Gastrocnemius medialis (tissue), 4 donors: ENCODE results near the gene DCAF10. TPM values are rescaled to one million over a fixed set of nuclear protein-coding genes. Genes with fewer than 3 reads are reported as not detected.
"Not testable (repeated sequence)": the region's sequence is repeated elsewhere in the genome, so short reads cannot be mapped to it uniquely, and the experiment has no call there.

ENCODE experiments used
- ATAC-seq, 2 donors: fragments of 150-250 bp; one replicate each; pipeline ENCODE4 v1.9.1; 2016
- DNase-seq, 2 donors: peaks; one replicate each; pipeline ENCODE4 v3.0.0-alpha.2; 2019
- H3K27ac ChIP-seq, 4 donors: fragments of 200-600 bp; sonication (generic); 1 replicate in 1 of 4; 2 replicates in 3 of 4; pipeline ENCODE4 v1.5.1; 2016 to 2018; ENCODE audit warnings: mild to moderate bottlenecking in 2 of 4, moderate library complexity in 1 of 4
- H3K27me3 ChIP-seq, 3 donors: fragments of 200-600 bp; sonication (generic) in 2 of 3; 1 replicate in 1 of 3; 2 replicates in 2 of 3; pipeline versions ENCODE4 v1.5.1 to v1.6.0; 2016 to 2019; ENCODE audit warnings: mild to moderate bottlenecking in 1 of 3, moderate library complexity in 1 of 3
- H3K36me3 ChIP-seq, 2 donors: fragments of 200-600 bp; sonication (generic) in 1 of 2; one replicate each; pipeline ENCODE4 v1.5.1; 2017 to 2018
- H3K4me1 ChIP-seq, 2 donors: fragments of 200-600 bp; sonication (generic) in 1 of 2; one replicate each; pipeline ENCODE4 v1.5.1; 2016 to 2017; ENCODE audit warnings: mild to moderate bottlenecking in 2 of 2
- H3K4me3 ChIP-seq, 4 donors: fragments of 200-600 bp; sonication (generic) in 3 of 4; 1 replicate in 1 of 4; 2 replicates in 3 of 4; pipeline ENCODE4 v1.5.1; 2016 to 2019; ENCODE audit warnings: mild to moderate bottlenecking in 2 of 4
- H3K9me3 ChIP-seq, 3 donors: fragments of 200-600 bp; sonication (generic) in 2 of 3; 1 replicate in 1 of 3; 2 replicates in 2 of 3; pipeline ENCODE4 v1.5.1; 2016 to 2019
- CTCF ChIP-seq, 5 experiments: fragments of 450-650 bp in 3 of 5; fragments of 200-600 bp in 2 of 5; sonication (generic) in 2 of 5; IDR thresholded peaks in 4 of 5; conservative IDR thresholded peaks in 1 of 5; 1 replicate in 4 of 5; 2 replicates in 1 of 5; pipeline ENCODE4 v1.5.1; 2016 to 2019; ENCODE audit warnings: antibody characterized with exemption in 5 of 5, mild to moderate bottlenecking in 3 of 5, moderate library complexity in 3 of 5
- POLR2A ChIP-seq, 2 donors: fragments of 450-650 bp; IDR thresholded peaks; one replicate each; pipeline ENCODE4 v1.6.1; 2017; ENCODE audit warnings: antibody characterized with exemption in 2 of 2, mild to moderate bottlenecking in 2 of 2, moderate library complexity in 2 of 2
- in situ Hi-C, 4 donors: fragments of 200-750 bp; cut with MboI; loops; one replicate each; pipeline versions ENCODE4 v1.15.0 to v1.8.0; 2017; ENCODE audit warnings: low sequenced_read_pairs in 4 of 4
- intact Hi-C: fragments of 100-400 bp; cut with DNase I; formaldehyde crosslinking; loops from one replicate; pipeline ENCODE4 v1.15.1; 2023; ENCODE audit warnings: low total_unique reads
- total RNA-seq, 4 donors: library from RNA; depleted of rRNA; stranded (reverse); fragments of >200 nt; gene quantifications; one replicate each; pipeline versions ENCODE4 v1.1.0 to v1.2.3, GENCODE V29; 2016

The DCAF10 gene
- total RNA-seq, 4 donors from 2014 or later, result 11.0 to 24.5 (median 17.0) TPM

GRCh38 chr9:37908283-37908682 lies 107.7 kb downstream of the DCAF10 start:
- DNase-seq (no peak), ATAC-seq (no peak)
- H3K36me3 ChIP-seq, result no peaks in the 10 kb centered on the region
- peaks cover under 1 to 3% of the 10 kb centered on the region in 2 donors for H3K4me1 ChIP-seq
- H3K9me3 ChIP-seq, result no peaks in the 10 kb centered on the region
- no peak overlapping the region for H3K27ac ChIP-seq
- TF ChIP-seq CTCF (IDR thresholded peaks at IDR 0.05 in 4 of 5, conservative IDR thresholded peaks at IDR 0.05 in 1 of 5), result no peak
- no peak for TF ChIP-seq POLR2A (IDR thresholded peaks at IDR 0.05)
- no peaks in the 10 kb centered on the region for H3K27me3 ChIP-seq
- intact Hi-C loops (loop anchor here (10.0 kb wide), 1 partner anchor 103 kb away; the partner anchor contains the start of gene DCAF10), in situ Hi-C loops (loop anchor here in 2 of 4 donors (5.0 to 25.0 kb wide), 4 partner anchors 167 to 494 kb away; partner anchors contain the start of genes FBXO10 (in 1 of the 2) and TOMM5 (in 1 of the 2))
- no peak overlapping the region for H3K4me3 ChIP-seq

GRCh38 chr9:37908698-37909186 lies 108.1 kb downstream of the DCAF10 start:
- no peak for TF ChIP-seq CTCF (IDR thresholded peaks at IDR 0.05 in 4 of 5, conservative IDR thresholded peaks at IDR 0.05 in 1 of 5)
- TF ChIP-seq POLR2A (IDR thresholded peaks at IDR 0.05), result no peak
- no peak for DNase-seq
- H3K27ac ChIP-seq, result no peak overlapping the region

GRCh38 chr9:37909326-37909725 lies 108.7 kb downstream of the DCAF10 start:
- no peak for DNase-seq
- in situ Hi-C loops, result loop anchor here in 2 of 4 donors (5.0 to 25.0 kb wide), 4 partner anchors 165 to 493 kb away; partner anchors contain the start of genes FBXO10 (in 1 of the 2) and TOMM5 (in 1 of the 2)
- no peak for ATAC-seq

More at GRCh38 chr9:37908698-37909186, 108.1 kb downstream of the DCAF10 start:
- in situ Hi-C loops, result loop anchor here in 2 of 4 donors (5.0 to 25.0 kb wide), 4 partner anchors 166 to 494 kb away; partner anchors contain the start of genes FBXO10 (in 1 of the 2) and TOMM5 (in 1 of the 2)
- no peak for ATAC-seq
- no peak overlapping the region for H3K4me3 ChIP-seq
- H3K9me3 ChIP-seq, result no peaks in the 10 kb centered on the region
- no peaks in the 10 kb centered on the region for H3K4me1 ChIP-seq
- no peaks in the 10 kb centered on the region for H3K36me3 ChIP-seq
- no peaks in the 10 kb centered on the region for H3K27me3 ChIP-seq
- intact Hi-C loops, result loop anchor here (10.0 kb wide), 1 partner anchor 104 kb away; the partner anchor contains the start of gene DCAF10

GRCh38 chr9:37909836-37910235 lies 109.2 kb downstream of the DCAF10 start:
- not testable (repeated sequence) for H3K9me3 ChIP-seq, H3K27ac ChIP-seq, ATAC-seq, H3K27me3 ChIP-seq, H3K36me3 ChIP-seq, H3K4me1 ChIP-seq, DNase-seq, H3K4me3 ChIP-seq
- in situ Hi-C loops (loop anchor here (5.0 to 25.0 kb wide), 9 partner anchors 65 to 495 kb away; partner anchors contain the start of genes FBXO10 (in 1 of the 4) and TOMM5 (in 1 of the 4)), intact Hi-C loops (loop anchor here (5.0 to 10.0 kb wide), 2 partner anchors 105 to 472 kb away; partner anchors contain the start of gene DCAF10)

More at GRCh38 chr9:37909326-37909725, 108.7 kb downstream of the DCAF10 start:
- Histone ChIP-seq H3K27ac (no peak overlapping the region), H3K4me1 (no peaks in the 10 kb centered on the region), H3K27me3 (no peaks in the 10 kb centered on the region), H3K4me3 (no peak overlapping the region), H3K9me3 (no peaks in the 10 kb centered on the region), H3K36me3 (no peaks in the 10 kb centered on the region)
- TF ChIP-seq POLR2A (IDR thresholded peaks at IDR 0.05) (no peak), CTCF (IDR thresholded peaks at IDR 0.05 in 4 of 5, conservative IDR thresholded peaks at IDR 0.05 in 1 of 5) (no peak)
- intact Hi-C loops, result loop anchor here (10.0 kb wide), 1 partner anchor 105 kb away; the partner anchor contains the start of gene DCAF10

GRCh38 chr9:37910271-37910670 lies 109.7 kb downstream of the DCAF10 start:
- Histone ChIP-seq H3K9me3 (no peaks in the 10 kb centered on the region), H3K36me3 (no peaks in the 10 kb centered on the region), H3K4me3 (no peak overlapping the region), H3K4me1 (no peaks in the 10 kb centered on the region), H3K27me3 (no peaks in the 10 kb centered on the region), H3K27ac (no peak overlapping the region)
- intact Hi-C loops, result loop anchor here (5.0 kb wide), 1 partner anchor 472 kb away; no protein-coding TSS in a partner anchor
- in situ Hi-C loops, result loop anchor here (5.0 to 25.0 kb wide), 8 partner anchors 65 to 495 kb away; partner anchors contain the start of genes FBXO10 (in 1 of the 4) and TOMM5 (in 1 of the 4)
- no peak for ATAC-seq
- no peak for DNase-seq
- TF ChIP-seq POLR2A (IDR thresholded peaks at IDR 0.05) (no peak), CTCF (IDR thresholded peaks at IDR 0.05 in 4 of 5, conservative IDR thresholded peaks at IDR 0.05 in 1 of 5) (no peak)
